Smooth muscle cell (in vitro differentiated cells): Measurements from ENCODE around the gene CBLL1. TPM values are rescaled to one million over a fixed set of nuclear protein-coding genes. Genes with fewer than 3 reads are reported as not detected.

ENCODE experiments used
- DNase-seq: peaks from one replicate; lab custom pipeline; 2025; ENCODE audit not compliant: unreplicated experiment; lab: John Stamatoyannopoulos, UW
- H2AFZ ChIP-seq: fragments of 200-600 bp; sonication (generic); 2 replicates; pipeline ENCODE4 v1.6.0; 2016; ENCODE audit warnings: antibody characterized with exemption, low read depth, mild to moderate bottlenecking
- H3F3A ChIP-seq: fragments of 200-600 bp; sonication (generic); 2 replicates; pipeline ENCODE4 v1.6.0; 2017; ENCODE audit warnings: antibody characterized with exemption, low read depth
- H3K27ac ChIP-seq: fragments of 200-600 bp; sonication (generic); 2 replicates; pipeline ENCODE4 v1.5.1; 2016; ENCODE audit warnings: low read depth, mild to moderate bottlenecking
- H3K27me3 ChIP-seq: fragments of 200-600 bp; sonication (generic); 2 replicates; pipeline ENCODE4 v1.6.1; 2016; ENCODE audit warnings: low read depth, mild to moderate bottlenecking
- H3K36me3 ChIP-seq: fragments of 200-600 bp; sonication (generic); 2 replicates; pipeline ENCODE4 v1.5.1; 2016; ENCODE audit warnings: low read depth
- H3K4me1 ChIP-seq: fragments of 200-600 bp; sonication (generic); 2 replicates; pipeline ENCODE4 v1.5.1; 2016; ENCODE audit warnings: low read depth
- H3K4me2 ChIP-seq: fragments of 200-600 bp; sonication (generic); 2 replicates; pipeline ENCODE4 v1.6.0; 2016; ENCODE audit warnings: mild to moderate bottlenecking
- H3K4me3 ChIP-seq: fragments of 200-600 bp; sonication (generic); 2 replicates; pipeline ENCODE4 v1.5.1; 2016; ENCODE audit warnings: mild to moderate bottlenecking
- H3K79me2 ChIP-seq: fragments of 200-600 bp; sonication (generic); 2 replicates; pipeline ENCODE4 v1.6.0; 2016; ENCODE audit warnings: low read depth, mild to moderate bottlenecking
- H3K9ac ChIP-seq: fragments of 200-600 bp; sonication (generic); 2 replicates; pipeline ENCODE4 v1.6.0; 2016; ENCODE audit warnings: low read depth
- H3K9me3 ChIP-seq: fragments of 200-600 bp; sonication (generic); replicated peaks from 2 replicates; pipeline ENCODE4 v1.5.1; 2016; ENCODE audit warnings: low read depth
- H4K20me1 ChIP-seq: fragments of 200-600 bp; sonication (generic); 2 replicates; pipeline ENCODE4 v1.6.0; 2016; ENCODE audit warnings: low read depth
- WGBS: methylation state at CpG from one replicate; pipeline ENCODE4 v1.1.7; 2016; ENCODE audit warnings: low lambda C conversion rate; 5-methylcytosine and 5-hydroxymethylcytosine counted together
- polyA plus RNA-seq: library from polyadenylated mRNA; unstranded; fragments of >200 nt; fragmentation: Nextera tagmentation; extraction: Ambion mirVana; gene quantifications from 2 replicates; pipeline ENCODE4 v1.2.1, GENCODE V29; 2016
- total RNA-seq: library from RNA; depleted of rRNA; stranded (reverse); fragments of >200 nt; gene quantifications from 2 replicates; pipeline ENCODE4 v1.2.3, GENCODE V29; 2014
- TF ChIP-seq, protein P1 (sequence below): fragments of 200-600 bp; sonication (generic); IDR thresholded peaks from 2 replicates; pipeline ENCODE4 v1.5.1; 2017; ENCODE audit warnings: borderline replicate concordance, mild to moderate bottlenecking, antibody characterized with exemption; ENCODE audit not compliant: insufficient read depth, poor library complexity, severe bottlenecking

CBLL1 gene
- total and polyA plus RNA-seq, 2 experiments from 2014 or later, result 17.8 to 22.9 TPM

DNA sequence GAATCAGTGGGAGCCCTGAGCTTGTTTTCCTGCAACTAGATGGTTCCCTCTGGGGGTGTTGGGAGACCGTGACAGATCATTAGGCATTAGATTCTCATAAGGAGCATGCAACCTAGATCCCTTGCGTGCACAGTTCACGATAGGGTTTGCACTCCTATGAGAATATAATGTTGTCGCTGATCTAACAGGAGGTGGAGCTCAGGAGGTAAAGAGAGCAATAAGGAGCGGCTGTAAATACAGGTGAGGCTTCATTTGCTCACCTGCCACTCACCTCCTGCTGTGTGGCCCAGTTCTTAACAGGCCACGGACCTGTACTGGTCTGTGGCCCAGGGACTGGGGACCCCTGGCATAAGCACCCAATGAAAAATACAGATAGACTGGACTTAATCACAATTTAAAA lies 48.4 kb downstream of the CBLL1 start:
- no peak overlapping the region for H3K4me2 ChIP-seq
- no peak overlapping the region for H3K9ac ChIP-seq
- 78% methylated on average over 6 of the region's 6 CpGs for WGBS
- no peaks in the 10 kb centered on the region for H3F3A ChIP-seq
- H3K27ac ChIP-seq, result no peak overlapping the region
- H4K20me1 ChIP-seq, result no peaks in the 10 kb centered on the region
- no peak for DNase-seq
- no peak overlapping the region for H3K4me3 ChIP-seq
- no peaks in the 10 kb centered on the region for H3K4me1 ChIP-seq
- TF ChIP-seq, protein P1, sequence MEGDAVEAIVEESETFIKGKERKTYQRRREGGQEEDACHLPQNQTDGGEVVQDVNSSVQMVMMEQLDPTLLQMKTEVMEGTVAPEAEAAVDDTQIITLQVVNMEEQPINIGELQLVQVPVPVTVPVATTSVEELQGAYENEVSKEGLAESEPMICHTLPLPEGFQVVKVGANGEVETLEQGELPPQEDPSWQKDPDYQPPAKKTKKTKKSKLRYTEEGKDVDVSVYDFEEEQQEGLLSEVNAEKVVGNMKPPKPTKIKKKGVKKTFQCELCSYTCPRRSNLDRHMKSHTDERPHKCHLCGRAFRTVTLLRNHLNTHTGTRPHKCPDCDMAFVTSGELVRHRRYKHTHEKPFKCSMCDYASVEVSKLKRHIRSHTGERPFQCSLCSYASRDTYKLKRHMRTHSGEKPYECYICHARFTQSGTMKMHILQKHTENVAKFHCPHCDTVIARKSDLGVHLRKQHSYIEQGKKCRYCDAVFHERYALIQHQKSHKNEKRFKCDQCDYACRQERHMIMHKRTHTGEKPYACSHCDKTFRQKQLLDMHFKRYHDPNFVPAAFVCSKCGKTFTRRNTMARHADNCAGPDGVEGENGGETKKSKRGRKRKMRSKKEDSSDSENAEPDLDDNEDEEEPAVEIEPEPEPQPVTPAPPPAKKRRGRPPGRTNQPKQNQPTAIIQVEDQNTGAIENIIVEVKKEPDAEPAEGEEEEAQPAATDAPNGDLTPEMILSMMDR, result no peak
- H3K36me3 ChIP-seq, result no peaks in the 10 kb centered on the region
- no peak overlapping the region for H2AFZ ChIP-seq
- H3K27me3 ChIP-seq, result no peaks in the 10 kb centered on the region
- no peaks in the 10 kb centered on the region for H3K79me2 ChIP-seq
- H3K9me3 ChIP-seq, result no peaks in the 10 kb centered on the region

- no peak for DNase-seq
- Histone ChIP-seq H3K27ac (no peak overlapping the region), H3K4me1 (no peaks in the 10 kb centered on the region), H3K9ac (no peak overlapping the region), H3K79me2 (no peaks in the 10 kb centered on the region), H3K4me3 (peak overlapping the region; percentile 6), H2AFZ (no peak overlapping the region), H4K20me1 (no peaks in the 10 kb centered on the region), H3F3A (no peaks in the 10 kb centered on the region), H3K4me2 (no peak overlapping the region), H3K27me3 (peaks cover 5% of the 10 kb centered on the region), H3K9me3 (no peaks in the 10 kb centered on the region), H3K36me3 (no peaks in the 10 kb centered on the region)
- TF ChIP-seq, protein P1, result no peak
- 77% methylated on average over 6 of the region's 6 CpGs for WGBS
These were observed 55.8 kb downstream of the CBLL1 start for GRCh38 chr7:107799647-107800264.

DNA sequence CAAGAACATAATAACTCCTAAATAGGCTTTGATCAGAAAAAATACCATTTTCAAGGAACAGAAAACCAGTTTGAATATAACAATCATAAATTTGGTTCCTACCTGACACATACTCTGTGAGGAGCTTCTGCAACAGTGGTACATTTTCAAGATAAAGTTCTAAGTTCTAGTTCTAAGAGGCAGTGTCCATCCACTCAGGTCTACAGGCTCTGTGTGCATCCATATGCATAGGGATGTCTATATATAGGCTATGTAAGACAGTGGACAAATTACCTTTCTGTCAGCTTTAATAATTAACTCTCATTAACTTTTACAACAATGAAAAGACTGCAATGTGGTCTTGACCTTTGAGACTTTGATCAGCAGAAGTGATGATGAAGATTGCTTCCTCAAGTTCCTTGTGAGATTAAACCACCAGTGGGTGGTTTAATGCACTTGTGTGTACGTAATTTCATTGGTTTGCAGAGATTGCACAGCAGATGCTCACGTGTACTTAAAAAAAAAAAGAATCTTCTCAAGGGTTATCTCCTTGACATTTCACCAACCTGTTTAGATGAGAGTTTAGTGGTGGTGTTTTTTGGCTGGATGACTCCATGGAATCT lies 59.2 kb downstream of the CBLL1 start, which contains the start of gene SLC26A3:
TSS of gene SLC26A3 (minus strand) at position 215 of the 602 bp plus-strand sequence. CDS start 8,714 bp downstream, outside the sequence.
- 83% methylated on average over 2 of the region's 2 CpGs for WGBS
- Histone ChIP-seq H3F3A (no peaks in the 10 kb centered on the region), H3K27me3 (peaks cover 5% of the 10 kb centered on the region), H3K4me1 (no peaks in the 10 kb centered on the region), H2AFZ (no peak within 1 kb of the TSS), H3K4me3 (no peak within 1 kb of the TSS), H3K9ac (no peak within 1 kb of the TSS), H4K20me1 (no peaks in the 10 kb centered on the region), H3K4me2 (no peak within 1 kb of the TSS), H3K9me3 (no peaks in the 10 kb centered on the region), H3K27ac (no peak within 1 kb of the TSS), H3K36me3 (no peaks in the 10 kb centered on the region), H3K79me2 (no peaks in the 10 kb centered on the region)
- TF ChIP-seq, protein P1, result no peak
- DNase-seq, result no peak

DNA sequence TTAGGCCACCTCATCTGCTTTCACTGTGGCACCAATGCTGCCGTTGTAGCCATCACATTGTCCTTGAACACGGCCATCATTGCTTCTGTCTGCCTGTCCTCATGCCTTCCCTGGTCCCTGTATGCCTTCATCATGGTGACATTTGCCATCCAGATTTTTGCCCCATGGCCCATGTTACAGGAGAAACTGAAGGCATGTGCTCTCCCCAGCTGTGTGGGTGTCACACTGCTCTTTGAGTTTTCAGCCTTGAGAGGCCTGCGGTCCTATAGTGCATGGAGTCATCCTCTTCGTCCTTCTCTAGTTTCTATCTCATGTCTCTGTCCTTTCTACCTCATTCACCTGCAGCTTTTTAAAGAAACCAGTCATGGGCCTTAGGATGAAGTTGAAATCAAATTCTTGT lies 65.2 kb downstream of the CBLL1 start:
- no peaks in the 10 kb centered on the region for H4K20me1 ChIP-seq
- H3K27me3 ChIP-seq, result no peaks in the 10 kb centered on the region
- no peaks in the 10 kb centered on the region for H3K36me3 ChIP-seq
- H3K4me3 ChIP-seq, result no peak overlapping the region
- H3K4me2 ChIP-seq, result no peak overlapping the region
- H2AFZ ChIP-seq, result no peak overlapping the region
- DNase-seq, result no peak
- H3K4me1 ChIP-seq, result no peaks in the 10 kb centered on the region
- no peak overlapping the region for H3K27ac ChIP-seq
- no peaks in the 10 kb centered on the region for H3F3A ChIP-seq
- H3K79me2 ChIP-seq, result no peaks in the 10 kb centered on the region
- no peaks in the 10 kb centered on the region for H3K9me3 ChIP-seq
- TF ChIP-seq, protein P1, result no peak
- no peak overlapping the region for H3K9ac ChIP-seq
- WGBS, result 88% methylated on average over 4 of the region's 4 CpGs
